Activated naive CD4-positive, alpha-beta T cell treated with anti-CD3 and anti-CD28 coated beads for 36 hours (primary cell): Measurements from ENCODE around the gene RERE. TPM values are rescaled to one million over a fixed set of nuclear protein-coding genes. Genes with fewer than 3 reads are reported as not detected.
"Not testable (repeated sequence)": the region's sequence is repeated elsewhere in the genome, so short reads cannot be mapped to it uniquely, and the experiment has no call there.

ENCODE experiments used
- CTCF ChIA-PET: fragments of 350-600 bp; sonication (Branson Sonifier 250); formaldehyde crosslinking; loops from one replicate; lab custom pipeline; 2021; ENCODE audit warnings: antibody characterized with exemption; lab: Charles Lee
- DNase-seq: peaks from one replicate; pipeline ENCODE4 v3.0.0-alpha.2; 2020
- H3K27ac Mint-ChIP-seq: one replicate; pipeline ENCODE4 v1.8.0; 2021; ENCODE audit warnings: mild to moderate bottlenecking, mixed read lengths
- H3K27me3 Mint-ChIP-seq: one replicate; pipeline ENCODE4 v1.8.0; 2021; ENCODE audit warnings: low read depth, mixed read lengths
- H3K36me3 Mint-ChIP-seq: one replicate; pipeline ENCODE4 v1.8.0; 2021; ENCODE audit warnings: low read depth, mixed read lengths
- H3K4me1 Mint-ChIP-seq: one replicate; pipeline ENCODE4 v1.8.0; 2021; ENCODE audit warnings: low read depth, mixed read lengths
- H3K4me3 Mint-ChIP-seq: one replicate; pipeline ENCODE4 v1.8.0; 2021; ENCODE audit warnings: mild to moderate bottlenecking, moderate library complexity, mixed read lengths
- H3K9me3 Mint-ChIP-seq: one replicate; pipeline ENCODE4 v1.8.0; 2021; ENCODE audit warnings: mixed read lengths
- intact Hi-C: fragments of 100-400 bp; cut with micrococcal nuclease; formaldehyde crosslinking; loops from one replicate; pipeline ENCODE4 v1.15.1; 2023
- total RNA-seq, 2 experiments: library from RNA; stranded (reverse); gene quantifications; one replicate each; pipeline ENCODE4 v1.2.3, GENCODE V29; 2021

Gene RERE
- total RNA-seq, 2 experiments from 2014 or later, result 46.4 to 47.6 TPM

DNA sequence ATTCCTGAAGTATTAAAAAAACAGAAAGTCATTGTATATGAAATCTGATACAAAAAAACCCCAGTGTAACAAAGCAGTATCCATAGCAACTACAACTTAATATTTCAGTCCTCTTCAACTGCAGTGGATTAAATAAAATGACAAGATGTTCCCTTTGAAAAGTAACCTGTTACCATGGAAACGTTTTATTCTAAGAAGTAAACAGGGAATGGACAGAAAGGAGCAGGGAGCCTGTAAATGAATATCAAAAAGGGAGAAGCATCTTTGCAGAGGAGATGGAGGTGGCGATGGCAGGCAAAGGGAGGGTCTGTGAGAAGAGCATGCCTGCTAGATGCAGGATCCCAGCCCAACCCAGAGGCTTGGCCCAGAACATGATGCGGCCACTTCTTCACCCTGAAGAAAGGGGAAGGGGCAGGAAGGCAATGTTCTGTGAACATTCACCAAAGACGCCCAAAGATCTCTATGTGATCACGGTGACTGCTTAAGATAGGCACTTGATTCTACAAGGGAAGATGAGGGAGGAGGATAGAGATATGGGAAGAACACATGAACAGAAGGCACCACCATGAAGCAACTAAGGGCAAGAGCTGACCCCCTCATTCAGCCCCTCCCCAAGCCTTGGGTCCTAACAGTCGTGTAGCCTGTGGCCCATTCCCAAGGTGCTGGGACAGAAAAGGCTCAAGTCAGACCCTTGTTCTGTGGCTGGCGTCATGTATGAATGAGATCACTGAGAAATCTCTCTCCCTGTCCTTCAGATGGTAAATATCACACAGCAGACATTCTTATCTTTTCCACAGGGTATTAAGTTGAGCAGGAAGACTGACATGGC, 299.6 kb downstream of the RERE start:
- intact Hi-C loops, result loop anchor here (1.0 kb wide), 1 partner anchor 7 kb away; no protein-coding TSS in a partner anchor
- no peak for DNase-seq

DNA sequence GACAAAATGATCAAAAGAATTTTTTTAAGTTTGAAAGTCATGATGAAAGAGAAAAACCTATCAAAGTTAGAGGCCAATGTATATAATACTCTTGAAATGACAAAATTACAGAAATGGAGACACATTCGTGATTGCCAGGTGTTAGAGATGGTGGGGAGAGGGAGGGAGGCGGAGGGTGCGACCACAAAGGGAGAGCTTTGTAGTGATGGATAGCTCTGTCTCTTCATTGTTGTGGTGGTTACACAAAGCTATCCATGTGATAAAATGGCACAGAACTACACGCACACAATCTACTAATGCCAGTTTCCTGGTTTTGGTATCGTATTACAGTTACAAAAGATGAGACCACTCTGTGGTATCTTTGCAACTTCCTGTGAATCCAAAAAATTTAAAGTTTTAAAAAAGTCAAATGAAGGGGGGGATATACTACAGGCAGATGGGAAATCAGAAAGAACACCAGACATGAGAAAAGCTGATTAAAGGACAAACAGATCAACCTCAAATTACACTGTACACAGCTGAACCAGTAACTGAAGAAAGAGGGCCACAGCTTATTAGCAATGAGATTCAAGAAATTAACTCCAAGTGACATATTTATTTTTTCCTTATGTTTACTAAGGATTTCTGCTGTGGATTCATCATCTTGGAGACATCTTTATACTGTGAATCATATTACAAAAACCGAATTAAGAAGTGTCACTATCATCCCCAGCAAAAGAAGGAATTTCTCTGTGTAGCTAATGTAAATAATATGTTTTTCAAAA, 300.5 kb downstream of the RERE start:
- H3K9me3 Mint-ChIP-seq, result no peaks in the 10 kb centered on the region
- intact Hi-C loops, result loop anchor here (1.0 kb wide), 1 partner anchor 8 kb away; no protein-coding TSS in a partner anchor
- no peaks in the 10 kb centered on the region for H3K27me3 Mint-ChIP-seq
- H3K4me1 Mint-ChIP-seq, result peaks cover 70% of the 10 kb centered on the region
- peak overlapping the region; percentile 65 for H3K27ac Mint-ChIP-seq
- peak overlapping the region; percentile 44 for H3K4me3 Mint-ChIP-seq
- H3K36me3 Mint-ChIP-seq, result peaks cover 1% of the 10 kb centered on the region
- CTCF ChIA-PET, result interaction anchor here (0.6 to 1.0 kb wide), 3 partner anchors 8 to 76 kb away, joined by 3 to 4 read pairs (median 3); no protein-coding TSS in a partner anchor
- DNase-seq, result peak; percentile 67

More for the DNA sequence above, 299.6 kb downstream of the RERE start:
- Mint-ChIP-seq H3K9me3 (no peaks in the 10 kb centered on the region), H3K27me3 (no peaks in the 10 kb centered on the region), H3K4me1 (peaks cover 68% of the 10 kb centered on the region), H3K27ac (no peak overlapping the region), H3K36me3 (peaks cover 4% of the 10 kb centered on the region), H3K4me3 (no peak overlapping the region)
- CTCF ChIA-PET, result interaction anchor here (0.6 kb wide), 1 partner anchor 77 kb away, joined by 3 read pairs; no protein-coding TSS in a partner anchor

DNA sequence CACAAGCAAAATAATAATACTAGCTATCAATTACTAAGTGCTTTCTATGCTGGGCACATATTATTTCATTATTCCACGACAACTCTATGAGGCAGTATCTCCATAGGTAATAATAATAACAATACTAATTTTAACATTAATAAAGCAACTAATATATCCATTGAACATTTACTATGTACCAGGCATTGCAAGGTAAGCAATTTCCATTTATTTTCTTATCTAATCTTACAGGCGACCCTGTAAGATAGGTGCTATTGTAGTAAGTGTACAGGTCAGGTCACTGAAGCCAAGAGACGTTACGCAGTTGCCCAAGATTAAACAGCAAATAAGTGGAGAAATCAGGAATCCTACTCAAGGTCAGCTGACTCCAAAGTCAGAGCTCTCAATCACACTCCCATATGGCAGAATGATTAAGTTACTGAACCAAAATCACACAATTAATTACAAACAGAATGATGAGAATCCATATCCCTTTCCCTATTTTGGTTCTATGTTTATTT, 301.1 kb downstream of the RERE start:
- H3K4me3 Mint-ChIP-seq, result peak overlapping the region; percentile 44
- CTCF ChIA-PET, result interaction anchor here (1.0 kb wide), 1 partner anchor 9 kb away, joined by 4 read pairs; no protein-coding TSS in a partner anchor
- DNase-seq, result no peak
- H3K27me3 Mint-ChIP-seq, result no peaks in the 10 kb centered on the region
- H3K9me3 Mint-ChIP-seq, result no peaks in the 10 kb centered on the region
- H3K27ac Mint-ChIP-seq, result peak overlapping the region; percentile 65
- peaks cover 1% of the 10 kb centered on the region for H3K36me3 Mint-ChIP-seq
- intact Hi-C loops, result no loop called here
- H3K4me1 Mint-ChIP-seq, result peaks cover 69% of the 10 kb centered on the region

DNA sequence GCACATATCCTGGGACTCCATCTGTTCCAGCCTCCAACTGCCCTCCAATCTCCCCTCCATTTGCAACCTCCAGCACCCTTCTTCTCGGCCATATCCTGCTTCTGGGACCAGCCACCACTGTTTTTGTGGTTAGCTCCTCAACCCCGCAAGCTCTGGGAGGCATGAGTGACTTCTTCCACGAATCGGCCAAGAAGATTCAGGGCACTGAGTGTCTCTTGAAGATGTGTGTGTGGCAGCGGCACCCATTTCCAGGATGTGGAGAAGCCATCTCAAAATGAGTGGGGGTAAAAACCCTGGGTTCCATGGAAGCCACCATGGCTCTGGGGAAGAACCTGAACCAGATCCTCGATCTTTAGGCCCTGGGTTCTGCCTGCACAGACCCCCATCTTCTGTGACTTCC, 304.9 kb downstream of the RERE start:
- Mint-ChIP-seq H3K36me3 (peaks cover 1% of the 10 kb centered on the region), H3K4me3 (peak overlapping the region; percentile 17), H3K9me3 (no peaks in the 10 kb centered on the region), H3K27me3 (no peaks in the 10 kb centered on the region), H3K4me1 (peaks cover 65% of the 10 kb centered on the region), H3K27ac (peak overlapping the region; percentile 69)
- intact Hi-C loops, result loop anchor here (5.0 kb wide), 1 partner anchor 40 kb away; no protein-coding TSS in a partner anchor
- peak; percentile 65 for DNase-seq
- CTCF ChIA-PET, result interaction anchor here (1.7 to 2.6 kb wide), 2 partner anchors 9 to 13 kb away, joined by 5 to 7 read pairs; no protein-coding TSS in a partner anchor

DNA sequence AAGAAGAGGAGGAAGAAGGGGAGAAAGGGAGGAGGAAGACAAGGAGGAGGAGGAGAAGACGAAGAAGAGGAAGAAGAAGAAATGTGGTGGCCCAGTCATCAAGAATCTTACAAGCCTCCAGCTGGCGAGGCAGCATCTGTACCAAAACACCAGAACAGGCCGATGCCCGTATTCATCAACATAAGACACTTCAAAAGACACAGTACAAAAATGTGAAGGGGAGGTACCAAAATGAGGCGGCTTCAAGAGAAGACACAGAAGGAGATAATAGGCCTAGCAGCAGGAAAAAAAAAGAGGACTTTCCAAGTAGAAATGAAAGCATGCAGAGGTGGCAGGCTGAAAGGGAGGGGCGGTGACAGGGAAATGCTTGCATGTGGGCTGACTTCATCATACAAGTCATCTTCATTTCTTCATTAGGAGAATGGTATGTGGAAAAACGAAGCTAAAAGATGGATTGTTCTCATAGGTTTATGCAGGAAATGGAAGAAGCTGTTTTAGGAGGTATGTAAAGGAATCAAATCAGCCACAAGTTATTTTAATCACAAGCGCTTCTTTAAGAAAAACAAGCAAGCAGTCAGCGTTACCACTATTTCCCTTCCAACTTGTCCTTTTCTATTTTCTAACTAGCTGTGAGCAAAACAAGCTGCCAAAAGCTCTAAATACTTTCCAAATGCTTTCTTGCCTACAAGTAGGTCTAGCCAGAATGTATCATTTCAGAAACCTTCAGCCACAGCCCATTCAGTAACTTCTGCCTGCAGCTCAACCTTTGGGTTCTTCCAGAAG, 307.2 kb downstream of the RERE start:
- peaks cover 46% of the 10 kb centered on the region for H3K4me1 Mint-ChIP-seq
- peak overlapping the region; percentile 54 for H3K4me3 Mint-ChIP-seq

DNA sequence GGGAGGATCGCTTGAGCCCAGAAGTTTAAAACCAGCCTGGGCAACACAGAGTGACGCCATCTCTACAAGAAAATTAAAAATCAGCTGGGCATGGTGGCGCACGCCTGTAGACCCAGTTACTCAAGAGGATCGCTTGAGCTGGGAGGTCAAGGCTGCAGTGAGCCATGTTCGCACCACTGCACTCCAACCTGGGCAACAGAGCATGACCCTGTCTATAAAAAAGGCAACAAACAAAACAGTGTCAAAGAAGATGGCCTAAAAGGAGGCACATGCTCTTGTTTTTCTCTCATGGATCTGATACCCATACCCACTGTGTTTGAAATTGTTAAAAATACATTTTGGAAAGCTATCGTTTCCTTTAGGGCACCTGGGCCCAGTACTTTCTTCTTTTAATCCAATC, 307.9 kb downstream of the RERE start:
- intact Hi-C loops, result no loop called here
- peak overlapping the region; percentile 93 for H3K27ac Mint-ChIP-seq
- peaks cover 1% of the 10 kb centered on the region for H3K36me3 Mint-ChIP-seq
- DNase-seq, result no peak
- H3K27me3 Mint-ChIP-seq, result no peaks in the 10 kb centered on the region
- peak overlapping the region; percentile 54 for H3K4me3 Mint-ChIP-seq
- no peaks in the 10 kb centered on the region for H3K9me3 Mint-ChIP-seq
- CTCF ChIA-PET, result interaction anchor here (2.6 kb wide), 1 partner anchor 16 kb away, joined by 6 read pairs; no protein-coding TSS in a partner anchor
- H3K4me1 Mint-ChIP-seq, result peaks cover 46% of the 10 kb centered on the region

More for the DNA sequence above, 307.2 kb downstream of the RERE start:
- Mint-ChIP-seq H3K27me3 (no peaks in the 10 kb centered on the region), H3K9me3 (no peaks in the 10 kb centered on the region), H3K36me3 (peaks cover 1% of the 10 kb centered on the region), H3K27ac (peak overlapping the region; percentile 93)
- CTCF ChIA-PET, result interaction anchor here (0.6 to 2.6 kb wide), 5 partner anchors 11 to 91 kb away, joined by 3 to 6 read pairs (median 5); no protein-coding TSS in a partner anchor
- intact Hi-C loops, result loop anchor here (1.0 to 5.0 kb wide), 6 partner anchors 10 to 113 kb away; no protein-coding TSS in a partner anchor
- peak; percentile 81 for DNase-seq

DNA sequence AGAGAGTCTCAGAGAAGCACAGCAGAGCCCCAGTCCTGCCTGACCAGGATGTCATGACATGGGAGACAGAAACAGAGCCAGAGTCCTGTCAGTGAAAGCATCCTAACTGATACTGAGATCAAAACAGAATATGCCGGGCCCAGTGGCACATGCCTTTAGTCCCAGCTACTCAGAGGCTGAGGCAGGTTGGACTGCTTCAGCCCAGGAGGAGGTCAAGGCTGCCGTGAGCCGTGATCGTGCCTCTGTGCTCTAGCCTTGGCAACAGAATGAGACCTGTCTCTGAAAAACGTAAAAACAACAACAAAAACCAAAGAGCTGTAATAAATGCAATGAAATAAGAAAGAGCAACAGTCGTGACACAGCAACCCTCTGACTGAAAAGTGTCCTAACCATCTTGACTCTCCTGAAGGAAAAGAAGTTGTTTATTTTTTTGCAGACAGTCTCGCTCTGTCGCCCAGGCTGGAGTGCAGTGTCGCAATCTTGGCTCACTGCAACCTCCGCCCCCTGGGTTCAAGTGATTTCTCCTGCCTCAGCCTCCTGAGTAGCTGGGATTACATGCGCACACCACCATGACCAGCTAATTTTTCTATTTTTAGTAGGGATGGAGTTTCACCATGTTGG, 310.3 kb downstream of the RERE start:
- Mint-ChIP-seq H3K4me3 (no peak overlapping the region), H3K27me3 (no peaks in the 10 kb centered on the region), H3K36me3 (no peaks in the 10 kb centered on the region), H3K4me1 (peaks cover 33% of the 10 kb centered on the region), H3K9me3 (no peaks in the 10 kb centered on the region), H3K27ac (peak overlapping the region; percentile 30)
- intact Hi-C loops, result no loop called here
- CTCF ChIA-PET, result no interaction called here
- DNase-seq, result no peak

DNA sequence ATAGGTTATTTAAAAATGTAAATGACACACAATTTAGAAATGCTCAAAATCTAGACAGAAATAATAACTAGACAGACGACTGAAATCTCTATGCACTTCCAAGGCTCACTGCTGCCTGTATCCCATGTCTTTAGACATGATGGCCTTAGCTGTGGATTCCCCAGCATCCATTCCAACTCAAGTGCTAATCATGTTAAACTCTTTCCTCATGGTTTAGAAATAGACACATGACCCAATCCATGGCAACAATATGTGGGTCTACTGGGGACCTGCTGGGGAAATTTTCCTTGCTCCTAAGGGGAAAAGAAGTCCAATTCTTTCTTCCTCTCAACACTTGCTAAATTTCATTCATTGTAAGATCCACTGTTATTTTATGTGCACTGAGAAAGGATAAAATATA, 311.0 kb downstream of the RERE start:
- Mint-ChIP-seq H3K4me1 (peaks cover 29% of the 10 kb centered on the region), H3K27ac (no peak overlapping the region), H3K27me3 (no peaks in the 10 kb centered on the region), H3K4me3 (no peak overlapping the region), H3K36me3 (no peaks in the 10 kb centered on the region), H3K9me3 (no peaks in the 10 kb centered on the region)
- CTCF ChIA-PET, result no interaction called here
- DNase-seq, result no peak
- intact Hi-C loops, result no loop called here

DNA sequence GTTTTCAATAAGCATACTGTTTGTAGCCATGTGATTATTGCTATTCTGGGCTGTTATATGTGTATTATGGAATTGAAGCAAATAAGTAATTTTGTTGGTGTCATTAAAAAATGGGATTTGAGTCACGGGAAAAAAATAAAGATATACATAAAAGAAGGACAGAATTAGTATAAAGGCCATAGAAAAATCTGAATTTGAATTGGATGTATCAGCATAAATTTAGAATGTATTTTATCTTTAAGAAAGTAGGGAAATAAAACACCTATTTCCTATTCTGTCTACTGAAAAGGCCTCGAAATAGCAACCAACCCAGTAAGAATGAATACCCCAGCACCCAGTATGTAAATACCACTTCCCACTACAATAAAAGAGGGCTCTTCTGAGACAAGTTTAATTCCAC, 313.6 kb downstream of the RERE start:
- H3K4me3 Mint-ChIP-seq, result no peak overlapping the region
- CTCF ChIA-PET, result no interaction called here
- H3K27ac Mint-ChIP-seq, result no peak overlapping the region
- no peak for DNase-seq
- H3K9me3 Mint-ChIP-seq, result no peaks in the 10 kb centered on the region
- H3K36me3 Mint-ChIP-seq, result peaks cover 2% of the 10 kb centered on the region
- H3K4me1 Mint-ChIP-seq, result peaks cover 7% of the 10 kb centered on the region
- no peaks in the 10 kb centered on the region for H3K27me3 Mint-ChIP-seq
- intact Hi-C loops, result no loop called here

DNA sequence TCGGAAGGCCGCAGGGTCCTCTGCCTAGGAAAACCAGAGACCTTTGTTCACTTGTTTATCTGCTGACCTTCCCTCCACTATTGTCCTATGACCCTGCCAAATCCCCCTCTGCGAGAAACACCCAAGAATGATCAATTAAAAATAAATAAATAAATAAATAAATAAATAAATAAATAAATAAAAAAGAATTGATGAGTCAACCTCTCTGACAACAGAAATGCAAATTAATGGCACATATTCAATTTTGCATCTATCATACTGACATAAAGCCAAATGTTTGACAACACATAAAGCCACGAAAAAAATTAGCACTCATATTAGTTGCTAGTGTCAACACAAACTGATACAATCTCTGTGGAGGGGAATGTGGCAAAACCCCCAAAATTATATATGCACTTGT, 314.5 kb downstream of the RERE start:
- H3K4me3 Mint-ChIP-seq, CTCF ChIA-PET, H3K9me3 Mint-ChIP-seq, H3K36me3 Mint-ChIP-seq, intact Hi-C loops, H3K27ac Mint-ChIP-seq, DNase-seq, H3K4me1 Mint-ChIP-seq, H3K27me3 Mint-ChIP-seq: not testable (repeated sequence)

DNA sequence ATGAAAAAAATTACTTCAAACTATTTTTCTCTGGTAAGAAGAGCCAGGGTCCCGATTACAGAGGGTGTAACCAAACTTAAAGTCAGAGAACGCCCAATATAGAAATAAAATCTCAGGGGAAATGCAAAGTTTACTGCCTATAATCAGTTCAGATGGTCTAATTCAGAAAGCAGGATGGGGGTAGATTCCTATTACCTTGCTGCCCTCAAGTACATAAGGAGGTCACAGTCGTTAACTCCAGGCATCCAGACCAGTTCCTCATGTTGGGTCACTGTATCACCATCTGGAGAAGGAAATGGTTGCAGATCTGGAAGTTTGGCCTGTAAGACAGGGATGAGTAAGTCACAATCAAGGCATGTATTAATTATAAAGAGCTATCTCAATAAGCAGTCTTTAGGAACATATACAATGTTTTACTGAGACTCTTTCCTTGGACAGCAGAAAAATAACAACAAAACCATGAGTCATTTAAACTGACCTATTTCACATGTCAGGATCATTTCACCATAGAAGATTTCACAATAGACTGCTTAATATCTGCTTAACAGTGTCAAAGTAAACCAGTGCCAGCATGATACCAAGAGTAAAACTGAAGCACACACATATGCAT, 320.1 kb downstream of the RERE start:
- H3K36me3 Mint-ChIP-seq, result peaks cover 33% of the 10 kb centered on the region
- no peaks in the 10 kb centered on the region for H3K27me3 Mint-ChIP-seq
- no peak overlapping the region for H3K4me3 Mint-ChIP-seq
- no peak overlapping the region for H3K27ac Mint-ChIP-seq
- CTCF ChIA-PET, result interaction anchor here (0.7 kb wide), 1 partner anchor 88 kb away, joined by 3 read pairs; no protein-coding TSS in a partner anchor
- intact Hi-C loops, result loop anchor here (2.0 kb wide), 1 partner anchor 27 kb away; no protein-coding TSS in a partner anchor
- peaks cover 7% of the 10 kb centered on the region for H3K9me3 Mint-ChIP-seq
- no peak for DNase-seq
- peaks cover 30% of the 10 kb centered on the region for H3K4me1 Mint-ChIP-seq
